ENCODE measurements around the gene ENTR1.

The ENTR1 gene

GRCh38 chr9:136371533-136371880, 38.9 kb downstream of the ENTR1 start:
- FAIRE-seq: no peak
- TF ChIP-seq POLR2A (IDR thresholded peaks at IDR 0.05; ENCODE audit: low read depth, low read length): no peak
- TF ChIP-seq TAF1 (IDR thresholded peaks at IDR 0.05; ENCODE audit: borderline replicate concordance, low read depth, low read length): no peak
- TF ChIP-seq POLR2AphosphoS5 (IDR thresholded peaks at IDR 0.05; ENCODE audit: low read depth, low read length): no peak
- DNase-seq (ENCODE audit: insufficient read length): no peak

- no peak for FAIRE-seq
- TF ChIP-seq TAF1 (IDR thresholded peaks at IDR 0.05; ENCODE audit: borderline replicate concordance, low read depth, low read length) (no peak), POLR2AphosphoS5 (IDR thresholded peaks at IDR 0.05; ENCODE audit: low read depth, low read length) (no peak), POLR2A (IDR thresholded peaks at IDR 0.05; ENCODE audit: low read depth, low read length) (no peak)
- DNase-seq (ENCODE audit: insufficient read length): no peak
Measured at GRCh38 chr9:136370687-136371532, 39.5 kb downstream of the ENTR1 start.

DNA sequence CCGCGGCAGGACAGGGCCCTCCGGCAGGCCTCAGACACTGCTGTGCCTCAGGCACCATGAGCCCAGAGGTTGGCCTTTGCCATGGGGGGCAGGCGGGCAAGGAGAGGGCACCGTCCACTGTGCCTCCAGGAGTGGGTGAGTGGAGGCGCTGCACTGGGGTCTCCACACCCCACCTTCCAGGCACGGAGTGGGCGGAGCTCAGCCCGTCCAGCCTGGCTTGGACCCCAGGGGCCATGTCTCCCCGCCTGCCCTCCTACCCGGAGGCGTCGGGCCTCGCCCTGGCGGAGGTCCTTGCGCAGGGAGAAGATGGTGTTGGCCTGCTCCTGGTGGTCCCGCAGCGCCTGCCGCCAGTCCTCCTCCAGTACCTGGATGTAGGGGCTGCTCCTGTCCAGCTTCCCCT, 40.4 kb downstream of the ENTR1 start:
- FAIRE-seq: no peak
- DNase-seq (ENCODE audit: insufficient read length): no peak
- TF ChIP-seq POLR2A (IDR thresholded peaks at IDR 0.05; ENCODE audit: low read depth, low read length) (no peak), POLR2AphosphoS5 (IDR thresholded peaks at IDR 0.05; ENCODE audit: low read depth, low read length) (no peak), TAF1 (IDR thresholded peaks at IDR 0.05; ENCODE audit: borderline replicate concordance, low read depth, low read length) (no peak)

- FAIRE-seq (no peak), DNase-seq (ENCODE audit: insufficient read length) (no peak)
- no peak for TF ChIP-seq TAF1 (IDR thresholded peaks at IDR 0.05; ENCODE audit: borderline replicate concordance, low read depth, low read length)
- TF ChIP-seq POLR2AphosphoS5 (IDR thresholded peaks at IDR 0.05; ENCODE audit: low read depth, low read length): no peak
- no peak for TF ChIP-seq POLR2A (IDR thresholded peaks at IDR 0.05; ENCODE audit: low read depth, low read length)
Measured at GRCh38 chr9:136368190-136368589, 42.2 kb downstream of the ENTR1 start.

DNA sequence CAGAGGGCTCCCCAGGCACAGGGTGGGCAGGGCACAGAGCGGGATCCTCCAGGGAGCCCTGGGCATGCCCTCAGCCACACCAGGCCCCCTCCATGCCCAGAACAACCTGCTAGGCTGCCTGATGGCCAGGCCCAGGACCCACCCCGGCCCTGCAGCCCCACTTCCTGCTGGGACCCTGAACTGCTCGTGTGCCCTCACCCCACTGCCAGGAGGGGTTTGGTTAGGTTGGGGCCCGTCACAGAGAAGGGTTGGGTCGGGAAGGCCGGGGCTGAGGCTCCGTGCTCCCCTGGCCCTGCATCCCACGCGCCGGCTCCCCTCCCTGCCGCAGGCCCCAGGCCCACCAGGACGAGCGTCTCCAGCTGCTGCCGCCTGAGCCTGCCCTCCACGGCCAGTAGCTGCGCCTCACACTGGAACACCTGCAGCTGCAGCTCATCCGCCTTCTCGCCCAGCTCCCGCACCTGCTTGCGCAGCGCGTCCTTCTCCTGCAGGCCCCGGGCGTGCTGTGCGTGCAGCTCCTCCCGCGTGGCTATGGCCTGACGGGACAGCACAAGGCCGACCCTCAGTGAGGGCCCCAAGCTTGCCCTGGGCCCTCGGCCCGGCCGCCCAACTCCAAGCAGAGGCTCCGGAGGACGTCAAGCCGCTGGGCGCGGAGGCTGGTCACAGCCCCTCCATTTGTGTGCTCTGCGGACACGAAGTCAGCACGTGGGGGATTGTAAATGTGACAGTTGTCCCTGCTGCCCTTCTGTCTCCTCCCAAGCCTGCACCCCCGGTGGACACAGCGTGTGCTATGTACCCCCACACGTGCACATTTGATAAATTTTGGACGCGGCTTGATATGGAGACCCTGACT, 42.9 kb downstream of the ENTR1 start:
- DNase-seq (ENCODE audit: insufficient read length) (no peak), FAIRE-seq (no peak)
- TF ChIP-seq POLR2AphosphoS5 (IDR thresholded peaks at IDR 0.05; ENCODE audit: low read depth, low read length) (no peak), TAF1 (IDR thresholded peaks at IDR 0.05; ENCODE audit: borderline replicate concordance, low read depth, low read length) (no peak), POLR2A (IDR thresholded peaks at IDR 0.05; ENCODE audit: low read depth, low read length) (no peak)

DNA sequence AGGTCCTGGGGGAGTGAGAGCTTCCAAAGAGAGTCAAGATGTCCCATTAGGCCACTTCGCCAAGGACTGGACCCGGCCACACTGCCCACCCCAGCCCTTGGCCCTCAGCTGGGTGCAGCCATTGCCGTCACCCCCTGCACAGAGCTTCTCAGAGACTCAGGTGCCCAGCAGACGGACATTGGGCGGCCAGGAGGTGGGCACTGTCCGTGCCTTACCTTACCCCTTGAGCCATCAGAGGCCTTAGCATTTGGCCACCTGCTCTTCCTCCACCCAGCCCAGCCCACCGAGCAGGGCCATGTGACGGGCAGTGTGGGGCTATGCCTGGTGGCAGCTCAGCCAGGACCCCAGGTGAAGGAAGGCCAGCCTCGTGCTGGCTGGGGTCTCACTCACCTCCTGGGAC, 43.6 kb downstream of the ENTR1 start:
- TF ChIP-seq TAF1 (IDR thresholded peaks at IDR 0.05; ENCODE audit: borderline replicate concordance, low read depth, low read length): no peak
- TF ChIP-seq POLR2A (IDR thresholded peaks at IDR 0.05; ENCODE audit: low read depth, low read length): no peak
- TF ChIP-seq POLR2AphosphoS5 (IDR thresholded peaks at IDR 0.05; ENCODE audit: low read depth, low read length): no peak
- DNase-seq (ENCODE audit: insufficient read length): no peak
- FAIRE-seq: no peak

DNA sequence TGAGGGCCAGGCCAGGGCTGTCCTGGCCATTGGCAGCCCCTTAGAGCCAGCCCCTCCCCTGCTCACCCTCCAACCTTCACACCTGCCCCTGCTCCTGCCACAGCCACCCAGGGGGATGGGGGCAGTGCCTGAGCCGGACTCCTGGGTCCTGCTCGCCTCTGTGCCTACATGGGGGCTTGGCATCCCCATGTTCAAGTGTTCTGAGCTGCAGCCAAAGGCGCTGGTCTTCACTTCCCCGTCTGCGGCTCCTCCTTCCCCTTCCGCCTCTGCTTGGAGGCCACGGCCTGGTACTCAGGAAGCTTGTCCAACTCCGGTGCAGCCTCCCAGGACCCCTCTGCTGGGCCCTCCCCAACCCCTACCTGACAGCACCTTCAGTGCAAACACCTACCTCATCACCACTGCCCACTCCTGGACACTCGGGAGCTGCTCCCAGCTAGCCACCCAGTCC, 44.6 kb downstream of the ENTR1 start:
- FAIRE-seq (no peak), DNase-seq (ENCODE audit: insufficient read length) (no peak)
- TF ChIP-seq POLR2A (IDR thresholded peaks at IDR 0.05; ENCODE audit: low read depth, low read length) (no peak; the same call in 1 of the 2 replicates), POLR2AphosphoS5 (IDR thresholded peaks at IDR 0.05; ENCODE audit: low read depth, low read length) (no peak), TAF1 (IDR thresholded peaks at IDR 0.05; ENCODE audit: borderline replicate concordance, low read depth, low read length) (no peak)

GRCh38 chr9:136364942-136365774, 45.3 kb downstream of the ENTR1 start:
- TF ChIP-seq POLR2A (IDR thresholded peaks at IDR 0.05; ENCODE audit: low read depth, low read length) (no peak), TAF1 (IDR thresholded peaks at IDR 0.05; ENCODE audit: borderline replicate concordance, low read depth, low read length) (no peak), POLR2AphosphoS5 (IDR thresholded peaks at IDR 0.05; ENCODE audit: low read depth, low read length) (no peak)
- no peak for DNase-seq (ENCODE audit: insufficient read length)
- no peak for FAIRE-seq

DNA sequence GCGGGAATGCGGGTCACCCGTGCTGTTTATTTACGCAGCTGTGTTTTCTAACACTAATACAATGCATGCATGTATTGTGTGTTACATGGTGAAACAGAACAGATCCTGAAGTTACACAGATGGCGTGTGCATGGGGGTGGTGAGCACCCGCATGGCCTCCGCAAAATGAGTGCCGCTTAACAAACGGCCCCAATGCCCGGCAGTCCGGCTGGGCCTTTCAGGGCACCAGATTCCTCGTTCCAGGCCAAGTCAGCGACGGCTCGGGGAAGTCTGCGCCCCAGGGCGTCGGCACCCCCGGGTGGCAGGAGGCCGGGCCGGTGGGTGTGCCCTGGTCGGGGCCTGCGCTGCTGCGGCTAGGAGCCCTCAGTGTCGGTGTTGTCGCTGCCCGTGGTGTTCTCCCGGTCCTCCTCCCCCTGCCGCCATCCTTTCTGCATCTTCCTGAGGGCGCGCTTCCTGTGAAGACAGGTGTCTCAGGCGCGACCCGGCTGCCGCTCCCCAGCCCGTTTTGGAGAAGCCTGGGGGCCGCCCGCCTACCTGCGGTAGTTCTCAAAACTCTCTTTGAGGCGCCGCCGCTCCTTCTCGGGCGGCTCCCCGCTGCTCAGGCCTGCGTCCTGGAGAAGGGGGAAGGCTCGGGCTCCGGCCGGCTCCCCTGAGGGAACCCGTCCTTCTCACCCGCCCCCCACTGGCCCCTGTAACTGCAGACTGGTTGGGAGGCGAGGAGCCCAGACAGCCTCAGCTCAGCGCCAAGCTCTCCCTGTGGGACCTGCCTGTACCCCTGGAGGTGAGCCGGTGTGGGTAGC, 46.3 kb downstream of the ENTR1 start:
- FAIRE-seq (no peak), DNase-seq (ENCODE audit: insufficient read length) (no peak)
- TF ChIP-seq POLR2A (IDR thresholded peaks at IDR 0.05; ENCODE audit: low read depth, low read length) (no peak), POLR2AphosphoS5 (IDR thresholded peaks at IDR 0.05; ENCODE audit: low read depth, low read length) (no peak), TAF1 (IDR thresholded peaks at IDR 0.05; ENCODE audit: borderline replicate concordance, low read depth, low read length) (no peak)
